GM19468 (cell line): Measurements from ENCODE around the gene SNRPA1.
"Not testable (repeated sequence)": the region's sequence is repeated elsewhere in the genome, so short reads cannot be mapped to it uniquely, and the experiment has no call there.

ENCODE experiments used
- ATAC-seq: cut with Tn5 transposase; IDR thresholded peaks from one replicate; pipeline ENCODE4 v1.9.1; 2021; ENCODE audit warnings: mild to moderate bottlenecking, moderate library complexity, moderate number of reproducible peaks; ENCODE audit not compliant: unreplicated experiment; ENCODE audit errors: extremely low read depth

SNRPA1 gene

DNA sequence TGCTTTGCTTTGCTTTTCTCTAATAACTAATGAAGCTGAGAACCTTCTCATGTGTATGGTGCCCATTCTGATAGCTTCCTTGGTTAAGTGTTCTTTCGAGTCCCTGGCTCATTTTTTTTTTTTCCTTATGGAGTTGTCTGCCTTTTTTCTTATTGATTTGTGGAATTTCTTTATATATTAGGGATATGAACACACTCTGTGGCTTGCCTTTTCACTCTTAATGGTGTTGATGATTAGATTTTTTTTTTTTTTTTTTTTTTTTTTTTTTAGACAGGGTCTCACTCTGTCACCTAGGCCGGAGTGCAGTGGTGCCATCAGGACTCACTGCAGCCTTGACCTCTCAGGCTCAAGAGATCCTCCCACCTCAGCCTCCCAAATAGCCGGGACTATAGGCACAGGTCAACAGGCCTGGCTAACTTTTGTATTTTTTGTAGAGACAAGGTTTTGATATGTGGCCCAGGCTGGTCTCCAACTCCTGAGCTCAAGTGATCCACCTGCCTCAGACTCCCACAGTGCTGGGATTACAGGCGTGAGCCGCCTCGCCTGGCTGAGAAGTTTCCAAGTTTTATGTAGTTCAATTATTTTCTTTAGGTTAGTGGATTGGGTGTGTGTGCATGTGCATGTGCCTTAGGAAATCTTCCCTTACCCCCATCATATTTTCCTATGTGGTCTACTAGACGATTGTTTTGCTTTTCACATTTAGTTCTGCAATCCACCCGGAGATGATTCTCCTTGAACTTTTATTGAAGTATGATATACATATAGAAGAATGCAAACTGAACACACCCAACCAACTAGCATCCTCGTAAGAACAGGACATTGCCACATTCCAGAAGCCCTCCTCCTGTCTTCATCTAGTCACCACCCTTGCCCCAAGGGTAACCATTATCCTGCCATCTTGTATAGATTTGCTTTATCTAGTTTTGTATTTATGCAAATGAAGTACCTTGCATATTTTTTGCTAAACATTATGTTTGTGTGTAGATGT is 1.7 kb upstream of the SNRPA1 start:
- ATAC-seq, result no peak

DNA sequence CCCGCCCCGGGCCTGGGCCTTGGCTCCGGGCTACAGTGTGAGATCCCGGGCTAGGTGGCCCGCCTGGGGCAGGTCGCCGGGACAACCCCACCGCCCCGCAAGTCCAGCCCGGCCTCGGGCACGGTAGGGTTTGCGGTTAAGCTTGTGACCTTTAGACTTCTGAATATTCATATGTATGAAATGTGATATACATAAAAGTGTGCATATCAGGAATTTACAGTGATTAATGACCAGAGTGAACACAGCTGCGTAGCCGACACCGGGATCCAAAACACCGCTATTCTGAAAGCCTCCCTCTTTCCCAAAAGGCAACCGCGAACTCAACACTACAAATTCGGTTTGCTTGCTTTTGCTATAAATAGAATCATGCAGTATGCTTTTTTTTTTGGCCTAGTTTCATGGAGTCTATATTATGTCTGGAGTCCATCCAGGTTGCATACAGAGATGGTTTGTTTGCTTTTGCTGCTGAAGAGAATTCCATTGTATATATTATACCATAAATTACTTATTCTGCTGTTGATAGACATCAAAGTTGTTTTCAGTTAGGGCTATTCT is 636 bp upstream of the SNRPA1 start:
- ATAC-seq, result no peak

DNA sequence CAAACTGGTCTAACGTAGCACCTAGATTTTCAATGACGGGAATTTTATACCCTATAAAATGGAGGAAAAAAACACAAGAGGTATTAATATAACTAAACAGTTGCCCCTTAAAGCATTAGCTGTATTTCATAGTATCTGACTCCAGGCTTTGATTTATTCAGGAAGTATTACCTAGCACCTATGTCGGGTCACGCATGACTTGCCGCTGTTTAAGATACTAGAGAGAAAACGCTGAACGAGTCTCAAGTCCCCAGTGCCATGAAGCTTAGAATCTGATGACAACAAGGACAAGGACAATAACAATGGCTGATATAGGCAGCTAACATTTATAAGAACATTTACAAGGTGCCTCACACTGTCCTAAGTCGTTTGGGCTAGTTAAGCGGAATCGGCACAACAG is 1.9 kb downstream of the SNRPA1 start:
- no peak for ATAC-seq

DNA sequence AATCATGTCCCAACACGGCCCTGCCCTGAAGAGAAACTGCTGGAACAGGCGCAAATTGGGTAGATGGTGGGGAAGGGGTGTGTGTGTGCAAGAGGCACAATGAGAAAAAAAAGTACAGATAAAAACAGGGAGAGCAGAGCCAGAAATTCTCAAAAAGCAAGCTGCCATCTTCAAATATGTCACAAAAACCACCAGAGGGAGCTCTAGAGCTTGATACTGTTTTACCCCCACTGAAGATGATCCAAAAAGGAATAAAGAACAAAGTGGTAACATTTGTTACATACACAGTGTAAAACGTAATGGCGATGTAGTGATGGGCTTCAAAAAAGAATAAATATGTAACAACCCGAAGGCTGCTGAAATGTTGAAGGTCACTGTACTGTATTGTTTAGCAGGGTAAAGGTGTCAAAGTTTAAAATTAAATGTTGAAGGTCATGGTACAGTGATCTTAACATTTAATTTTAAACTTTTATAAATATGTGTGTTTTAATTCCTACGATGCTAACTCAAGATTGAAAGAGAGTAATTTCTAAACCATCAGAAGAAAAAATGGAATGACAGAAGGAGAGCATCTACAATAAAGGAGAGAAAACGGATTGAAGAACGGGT is 6.0 kb downstream of the SNRPA1 start:
- peak; percentile 28 for ATAC-seq

DNA sequence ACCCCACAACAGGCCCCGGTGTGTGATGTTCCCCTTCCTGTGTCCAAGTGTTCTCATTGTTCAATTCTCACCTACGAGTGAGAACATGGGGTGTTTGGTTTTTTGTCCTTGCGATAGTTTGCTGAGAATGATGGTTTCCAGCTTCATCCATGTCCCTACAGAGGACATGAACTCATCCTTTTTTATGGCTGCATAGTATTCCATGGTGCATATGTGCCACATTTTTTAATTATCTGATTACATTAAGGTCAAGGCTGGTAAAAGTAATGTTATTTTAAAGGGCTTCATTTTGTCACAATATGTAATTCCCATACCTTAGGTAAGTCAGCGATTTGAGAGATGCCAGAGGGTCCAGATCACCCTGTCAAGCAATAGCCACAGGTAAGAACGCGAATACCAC is 7.7 kb downstream of the SNRPA1 start:
- ATAC-seq, result not testable (repeated sequence)

DNA sequence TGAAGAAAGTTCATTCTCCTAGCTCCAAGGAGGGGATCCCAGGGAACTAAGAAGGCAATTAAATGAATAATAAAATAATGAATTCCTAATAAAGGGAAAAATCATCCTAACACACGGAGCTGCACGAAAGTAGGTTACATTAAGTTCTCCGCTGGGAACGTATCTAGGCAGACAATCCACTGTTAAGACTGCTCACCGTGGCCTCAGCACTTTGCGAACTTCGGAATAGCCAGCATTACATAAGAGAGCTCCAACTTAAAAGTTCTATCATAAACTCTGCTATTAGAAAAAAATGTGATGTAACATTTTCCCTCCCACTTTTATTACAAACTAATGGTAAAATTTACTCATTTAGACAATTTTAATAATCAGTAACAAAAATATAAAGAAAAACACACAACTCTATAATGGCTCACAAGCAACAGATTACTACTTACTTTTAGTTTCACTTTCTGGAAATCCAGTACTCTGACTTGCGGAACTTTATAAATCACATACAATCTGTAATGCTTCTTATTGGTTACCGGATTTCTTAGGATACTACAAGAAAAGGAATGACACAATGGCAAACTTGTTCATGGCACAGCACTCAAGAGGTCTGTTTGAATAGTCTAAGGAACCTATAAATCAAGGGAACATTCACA is 8.5 kb downstream of the SNRPA1 start:
- ATAC-seq, result no peak

DNA sequence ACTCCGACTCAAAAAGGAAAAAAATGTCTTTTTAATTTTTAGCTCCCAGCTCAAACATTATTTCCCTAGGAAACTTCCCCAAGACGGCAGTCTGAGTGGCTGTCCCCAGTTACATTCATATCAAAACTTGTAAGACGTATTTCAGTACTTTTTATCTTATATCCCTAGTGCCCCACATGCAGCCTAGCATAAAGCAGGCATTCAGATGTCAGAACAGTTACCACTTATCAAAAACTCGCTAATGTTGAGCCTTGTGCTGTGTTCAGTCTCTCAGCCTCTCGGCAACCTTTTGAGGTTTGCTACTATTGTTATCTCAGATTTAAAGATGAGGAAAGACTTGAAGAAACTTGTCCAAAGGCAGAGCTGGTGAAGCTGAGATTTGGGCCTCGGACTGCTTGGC is 11.1 kb downstream of the SNRPA1 start:
- no peak for ATAC-seq

DNA sequence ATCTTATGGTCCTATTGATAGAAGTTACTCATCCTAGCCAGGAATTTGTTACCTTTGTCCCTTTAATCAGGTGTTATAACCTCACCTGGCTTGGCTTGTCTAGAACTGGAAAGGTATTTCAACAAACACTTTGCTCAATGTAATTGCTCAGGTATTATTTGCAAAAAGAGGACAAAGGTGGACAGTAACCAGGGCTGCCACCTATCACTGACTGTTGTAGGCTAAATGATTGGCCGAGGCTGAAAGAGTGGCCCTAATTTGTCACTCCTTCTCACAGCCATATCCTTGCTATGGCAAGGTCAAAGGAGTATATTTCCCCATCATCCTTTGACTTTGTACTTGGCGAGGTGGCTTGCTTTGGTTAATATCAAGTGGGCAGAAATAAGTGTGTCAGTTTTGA is 15.0 kb downstream of the SNRPA1 start:
- no peak for ATAC-seq

DNA sequence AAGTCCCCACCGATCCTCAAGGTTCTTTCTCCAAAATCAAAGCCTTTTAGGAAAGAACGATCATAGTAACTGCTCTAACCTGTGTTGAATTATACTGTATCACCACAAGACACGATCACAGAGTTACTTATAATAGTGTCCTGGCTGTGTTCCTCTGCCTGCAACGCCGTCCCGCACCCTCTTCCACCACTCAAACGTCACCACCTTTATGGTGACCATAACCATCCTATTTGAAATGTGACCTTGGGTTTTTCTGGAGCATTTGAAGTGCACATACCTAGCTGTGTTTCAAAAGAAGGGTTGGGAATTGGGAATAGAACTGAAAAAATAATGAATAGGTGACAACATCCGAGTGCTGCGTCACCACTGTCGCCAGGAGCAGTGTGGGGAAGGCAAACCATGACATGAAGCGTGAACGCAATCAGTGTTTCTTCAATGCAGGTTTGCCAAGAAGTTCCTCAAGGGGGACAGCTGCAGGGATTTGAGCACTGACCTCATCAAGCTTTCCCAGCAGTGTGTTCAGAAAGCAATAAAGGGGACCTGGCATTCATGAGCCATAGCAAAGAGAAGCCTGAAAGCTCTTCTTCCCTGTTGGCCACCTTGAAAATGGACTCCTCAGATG is 17.0 kb downstream of the SNRPA1 start:
- no peak for ATAC-seq

DNA sequence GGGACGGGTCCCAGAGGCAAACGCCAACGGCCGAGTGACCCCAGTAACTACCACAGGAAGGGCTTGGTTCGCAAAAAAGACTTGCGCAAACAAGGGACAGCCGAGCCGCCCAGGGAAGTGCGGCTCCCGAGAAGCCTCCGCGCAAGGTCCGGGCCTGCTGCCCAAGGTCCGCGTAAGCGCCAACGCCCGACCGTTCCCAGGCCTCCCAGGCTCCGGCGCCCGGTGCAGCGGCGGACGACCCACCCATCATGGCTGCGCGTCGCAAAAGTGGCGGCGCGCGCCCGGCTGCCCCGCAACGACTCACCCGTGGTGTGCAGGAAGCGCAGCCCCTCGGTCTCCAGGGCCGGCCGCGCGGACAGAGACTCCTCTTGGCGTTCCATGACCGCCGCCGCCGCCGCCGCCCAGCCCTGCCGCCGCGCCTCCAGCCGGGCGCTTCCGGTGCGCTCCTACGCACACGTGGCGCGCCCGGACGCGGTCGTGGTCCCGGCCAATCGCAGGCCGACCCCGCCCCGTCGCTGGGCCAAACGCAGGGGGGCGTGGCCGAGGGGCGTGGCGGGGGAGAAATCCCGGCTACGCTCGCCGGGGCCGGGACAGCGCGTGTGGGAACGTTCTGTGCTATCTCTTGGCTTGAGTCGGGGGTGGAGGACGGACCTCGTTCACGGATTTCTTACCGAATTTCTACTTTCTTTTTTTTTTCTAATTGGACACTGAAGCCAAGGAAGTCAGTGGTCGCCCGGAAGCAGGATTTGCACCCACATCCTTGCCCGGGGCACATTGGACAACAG is 17.8 kb downstream of the SNRPA1 start, which contains the start of gene SELENOS:
Gene SELENOS (minus strand): TSS at position 448 of the 785 bp plus-strand sequence. CDS start 68 bp downstream, at position 380.
- peak; percentile 72 for ATAC-seq

DNA sequence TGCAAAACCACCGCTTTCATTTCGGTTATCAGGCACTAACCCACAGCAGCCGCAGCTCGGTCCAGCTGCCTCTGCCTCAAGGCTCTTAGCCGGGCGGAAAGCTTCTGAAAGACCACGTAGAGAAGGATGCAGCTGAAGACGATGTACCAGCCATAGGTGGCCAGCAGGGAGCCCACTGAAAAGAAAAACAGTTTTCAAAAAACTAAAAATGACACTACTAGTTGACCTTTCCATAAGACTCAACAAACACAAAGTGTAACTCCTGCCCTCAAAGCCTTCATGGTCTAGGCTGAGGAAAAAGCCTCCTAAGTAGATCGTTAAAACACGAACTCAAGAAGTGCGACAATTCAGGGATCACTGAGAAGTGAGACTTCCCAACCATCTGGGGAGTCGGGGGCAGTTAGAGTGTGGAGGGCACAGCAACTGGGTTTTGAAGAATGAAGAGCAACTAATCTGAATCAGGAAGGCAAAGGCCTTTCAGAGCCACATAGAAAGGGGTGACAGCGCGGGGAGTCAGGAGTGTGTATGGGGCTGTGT is 18.5 kb downstream of the SNRPA1 start:
- no peak for ATAC-seq

DNA sequence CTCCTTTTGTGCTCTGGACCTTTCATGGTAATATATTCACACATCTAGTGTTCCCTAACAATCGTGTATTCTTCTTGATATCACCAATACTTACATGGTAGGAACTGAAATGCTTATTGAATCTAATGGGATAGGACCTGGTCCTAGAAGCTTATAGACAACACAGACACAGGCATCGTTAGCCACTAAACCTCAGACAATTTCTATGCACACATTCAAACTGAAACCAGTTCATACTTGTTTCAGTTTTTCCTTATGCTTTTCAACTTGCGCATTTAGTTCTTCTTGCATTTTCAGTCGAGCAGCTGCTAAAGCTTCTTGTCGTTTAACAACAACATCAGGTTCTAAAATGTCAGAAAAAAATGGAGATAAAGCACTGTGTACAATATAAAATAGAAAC is 20.0 kb downstream of the SNRPA1 start:
- ATAC-seq, result no peak

DNA sequence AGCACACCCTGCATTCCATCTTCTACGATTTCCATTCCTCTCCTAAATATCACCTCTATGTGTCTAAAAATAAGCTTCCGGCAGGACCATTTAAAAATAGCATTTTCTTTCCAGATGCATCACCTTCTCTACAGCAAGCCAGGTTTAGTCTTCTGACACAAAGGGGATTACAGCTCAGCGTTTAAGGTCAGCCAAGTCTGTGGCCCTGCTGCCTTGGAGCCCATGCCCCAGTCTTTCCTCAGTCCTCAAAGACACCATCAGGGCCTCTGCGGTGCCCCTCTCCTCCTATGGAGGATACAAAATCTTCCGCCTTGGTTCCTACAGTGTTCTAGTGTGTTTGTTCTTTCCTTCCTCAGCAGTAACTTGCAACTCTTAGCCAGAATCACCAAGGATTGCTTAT is 21.5 kb downstream of the SNRPA1 start:
- ATAC-seq, result no peak

DNA sequence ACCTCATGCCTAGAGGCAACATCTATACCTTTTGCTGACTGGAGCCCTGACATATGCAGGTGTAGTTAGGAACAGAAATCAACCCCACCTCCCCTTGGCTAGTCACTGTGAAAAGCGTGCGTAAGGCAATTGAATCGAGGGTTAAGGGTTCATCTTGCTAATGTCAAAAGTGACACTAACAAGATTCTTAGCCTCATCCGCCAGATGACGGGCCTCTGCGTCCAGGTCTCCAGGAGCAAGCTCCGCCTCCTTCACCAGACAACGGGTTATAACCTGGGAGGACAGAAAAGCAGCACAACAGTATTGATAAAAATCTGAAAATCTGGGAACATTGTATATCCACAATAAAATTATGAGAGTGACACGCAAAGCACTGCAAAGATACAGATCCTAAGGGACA is 22.5 kb downstream of the SNRPA1 start:
- ATAC-seq, result no peak

DNA sequence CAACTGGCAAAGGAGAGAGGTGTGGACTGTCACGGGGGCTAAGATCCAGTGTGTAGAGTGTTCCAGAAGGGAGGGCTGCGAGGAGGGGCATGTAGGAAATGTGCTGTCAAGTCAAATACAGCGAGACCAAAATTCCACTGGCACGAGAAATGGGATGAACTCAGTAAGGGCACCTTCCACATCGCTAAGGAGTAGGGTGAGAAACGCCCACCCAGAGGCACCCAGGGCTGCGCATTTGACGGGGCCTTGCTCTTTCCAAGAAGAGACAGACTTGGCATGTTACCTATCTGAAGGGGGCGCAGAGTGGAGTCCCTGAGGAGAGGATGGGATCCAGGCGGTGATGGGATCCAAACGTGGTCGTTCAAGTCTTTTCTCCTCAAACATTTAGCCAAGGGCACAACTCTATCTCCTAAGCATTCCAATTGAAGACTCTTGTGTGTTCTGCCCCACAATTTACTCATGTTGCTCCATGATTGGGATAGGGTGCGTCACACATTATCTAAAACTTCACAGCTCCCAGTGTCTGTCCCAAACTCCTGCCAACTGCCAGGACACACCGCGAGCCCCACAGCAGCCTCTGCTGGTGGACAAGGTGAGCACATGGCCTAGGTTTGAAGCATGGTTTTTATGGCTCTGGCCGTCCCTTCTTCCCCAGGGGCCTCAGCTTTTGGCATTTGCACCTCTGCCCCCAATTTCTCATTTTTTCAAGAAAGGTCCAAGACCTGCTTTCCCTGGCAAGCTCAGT is 25.4 kb downstream of the SNRPA1 start:
- no peak for ATAC-seq

DNA sequence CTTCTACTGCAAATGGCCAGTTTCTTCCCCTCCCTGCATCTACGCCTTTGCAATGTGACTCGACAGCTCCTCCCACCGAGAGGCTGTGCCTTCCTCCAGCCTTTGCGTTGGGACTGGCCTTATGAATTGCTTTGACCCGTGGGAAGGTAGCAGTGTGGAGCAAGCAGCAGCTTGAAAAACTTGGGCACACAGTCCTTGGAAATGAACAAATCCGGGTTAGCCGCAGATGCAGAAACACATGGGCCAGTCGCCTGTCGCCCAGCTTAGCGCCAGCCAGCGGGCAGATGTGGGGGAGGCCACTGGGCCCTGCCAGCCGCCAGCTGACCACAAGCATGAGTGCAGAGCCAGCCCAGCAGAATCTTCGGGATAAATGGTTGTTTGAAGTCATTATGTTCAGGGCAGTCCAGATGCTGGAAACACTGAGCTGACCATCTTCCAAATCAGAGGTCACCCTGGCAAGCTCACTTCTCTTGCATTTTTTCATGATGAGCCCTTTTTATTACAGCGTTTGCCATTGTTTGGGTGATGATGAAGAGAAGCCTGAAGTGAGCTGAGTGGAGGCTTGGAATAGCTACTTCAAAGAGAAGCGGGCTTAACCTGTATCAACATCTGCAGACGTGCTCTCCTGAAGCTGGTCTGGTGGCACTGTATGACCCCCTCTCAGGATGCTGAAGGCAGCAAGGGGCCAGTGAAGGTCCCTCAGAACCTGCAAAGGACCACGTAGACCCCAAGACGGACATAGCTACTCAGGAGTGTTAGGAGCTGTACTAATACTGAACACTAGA is 27.5 kb downstream of the SNRPA1 start:
- ATAC-seq, result no peak

DNA sequence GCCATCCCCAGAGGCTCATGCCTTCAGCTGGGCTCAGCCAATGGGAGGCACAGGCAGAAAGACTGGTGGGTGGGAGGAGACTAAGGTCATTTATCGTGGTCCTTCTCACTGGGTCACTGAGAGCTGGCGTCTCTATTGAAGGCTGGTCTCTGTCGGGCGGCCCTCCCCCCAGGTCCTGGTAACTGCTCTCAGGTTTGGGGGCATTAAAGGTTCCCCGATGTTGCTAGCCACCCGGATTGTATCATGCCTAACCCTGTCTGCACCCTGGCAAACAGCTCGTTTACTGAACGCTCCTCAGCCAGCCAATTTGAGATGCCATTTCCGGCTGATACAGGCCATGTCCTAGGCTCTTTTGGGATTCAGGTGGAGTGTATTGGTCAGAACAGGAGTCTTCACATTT is 28.3 kb downstream of the SNRPA1 start:
- no peak for ATAC-seq

DNA sequence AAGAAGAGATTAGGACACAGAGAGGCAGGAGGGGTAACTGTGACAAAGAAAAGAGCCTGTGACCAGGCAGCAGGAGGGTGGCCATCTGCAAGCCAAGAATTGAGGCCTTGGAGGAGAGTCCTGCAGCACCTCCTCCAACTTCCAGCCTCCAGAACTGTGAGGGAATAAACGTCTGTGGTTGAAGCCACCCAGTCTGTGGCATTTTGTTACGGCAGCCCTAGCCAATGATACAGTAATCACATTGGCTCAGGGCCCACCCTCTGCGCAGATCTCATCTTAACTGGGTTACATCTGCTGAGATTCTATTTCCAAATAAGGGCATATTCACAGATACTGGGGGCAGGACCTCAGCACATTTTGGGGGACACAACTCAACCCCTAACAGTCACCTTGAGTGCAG is 29.0 kb downstream of the SNRPA1 start:
- no peak for ATAC-seq
